CD4-positive, alpha-beta T cell treated with Interleukin-4 for 1 hour (primary cell): Measurements from ENCODE around the gene PLA2R1.

Experiments used
- DNase-seq, 2 donors: peaks; one replicate each; pipeline ENCODE4 v3.0.0-alpha.2; 2020 to 2022

The PLA2R1 gene

DNA sequence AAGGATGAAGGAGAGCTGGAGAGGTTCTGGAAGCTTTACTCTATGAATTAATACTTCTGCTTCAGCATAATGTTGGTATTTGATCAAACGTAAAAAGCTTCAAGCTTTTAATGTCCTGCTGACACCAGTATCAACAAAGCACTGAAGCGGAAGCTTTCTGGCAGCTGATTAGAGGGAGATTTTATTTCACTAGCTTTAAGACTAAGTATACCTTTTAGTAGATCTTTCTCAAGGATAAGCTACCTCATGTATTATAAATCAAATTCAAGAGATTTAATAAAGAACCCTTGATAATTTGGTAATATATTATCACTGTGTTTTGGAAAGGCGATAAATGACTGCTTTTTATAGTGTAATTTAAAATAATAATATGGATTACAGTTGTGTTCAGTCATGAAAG, 136.4 kb downstream of the PLA2R1 start:
- no peak for DNase-seq

DNA sequence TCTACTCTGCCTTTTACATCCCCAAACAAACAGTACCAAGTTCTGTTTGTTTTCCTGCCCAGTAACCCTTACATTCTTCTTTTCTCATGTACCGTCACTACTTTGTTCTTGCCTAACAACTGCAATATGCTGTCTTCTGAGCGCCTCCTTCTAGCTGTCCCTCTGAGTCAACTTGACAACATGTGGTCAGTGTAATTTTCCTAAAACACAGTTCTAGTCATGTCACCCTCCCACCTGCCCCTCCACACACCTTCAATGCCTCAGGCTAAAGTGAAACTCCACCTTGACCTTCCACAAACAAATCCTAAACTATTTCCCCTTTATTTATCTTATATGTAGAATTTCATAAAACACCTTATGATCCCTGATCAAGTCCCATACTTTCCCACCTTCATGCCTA, 139.9 kb downstream of the PLA2R1 start:
- DNase-seq, result no peak

DNA sequence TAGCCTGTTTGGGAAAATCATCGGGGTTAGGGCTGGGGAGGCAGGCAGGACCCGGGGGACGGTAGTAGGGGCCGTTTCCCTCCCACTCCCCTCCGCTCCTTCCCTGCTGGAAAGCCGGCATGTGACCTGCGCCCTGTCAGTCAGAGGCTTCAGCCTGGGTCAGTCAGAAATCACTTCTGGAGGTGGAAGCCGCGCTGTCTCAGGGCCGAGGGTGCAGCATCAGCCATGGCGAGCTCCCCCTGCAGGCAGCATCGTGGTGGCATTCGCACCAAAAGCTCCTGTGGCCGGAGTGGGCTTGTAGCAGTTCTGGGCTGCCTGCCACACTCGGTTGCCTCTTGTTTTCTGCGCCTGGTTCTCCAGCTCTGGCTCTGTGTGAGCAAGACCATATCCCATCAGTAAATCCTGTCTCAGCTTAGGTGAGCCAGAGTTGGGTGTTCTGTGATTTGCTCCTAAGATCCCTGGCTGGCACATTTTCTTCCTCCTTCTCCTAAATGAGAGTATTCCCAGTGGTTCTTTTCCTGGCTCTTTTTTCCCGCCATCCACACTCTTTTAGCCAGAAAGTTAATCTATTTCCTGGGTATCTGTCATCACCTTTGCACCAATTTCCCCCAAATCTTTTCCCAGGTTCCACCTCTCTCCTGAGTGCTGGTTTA, 140.5 kb downstream of the PLA2R1 start:
- DNase-seq, result peak; percentile 67 to 71

DNA sequence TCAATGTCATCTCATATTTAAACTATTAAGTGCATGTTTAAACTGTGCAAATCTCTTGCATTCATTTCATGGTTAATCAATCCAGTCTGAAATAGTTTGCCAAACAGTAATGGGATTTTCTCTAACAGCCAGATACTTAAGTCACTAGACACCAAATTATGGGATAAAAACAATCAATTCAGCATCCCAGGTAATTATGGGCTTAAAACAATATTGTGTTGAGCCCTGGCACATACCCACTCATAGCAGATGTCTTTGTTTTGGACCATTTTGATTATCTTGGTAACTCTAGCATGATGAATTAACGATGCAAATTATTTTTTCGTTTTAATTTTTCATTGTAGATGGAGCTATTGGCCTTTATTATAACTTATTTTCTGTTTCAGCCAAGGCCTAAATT, 145.9 kb downstream of the PLA2R1 start:
- DNase-seq, result no peak

GRCh38 chr2:159913900-159914299, 148.5 kb downstream of the PLA2R1 start:
- DNase-seq, result no peak

GRCh38 chr2:159912580-159912979, 149.8 kb downstream of the PLA2R1 start:
- DNase-seq, result no peak

DNA sequence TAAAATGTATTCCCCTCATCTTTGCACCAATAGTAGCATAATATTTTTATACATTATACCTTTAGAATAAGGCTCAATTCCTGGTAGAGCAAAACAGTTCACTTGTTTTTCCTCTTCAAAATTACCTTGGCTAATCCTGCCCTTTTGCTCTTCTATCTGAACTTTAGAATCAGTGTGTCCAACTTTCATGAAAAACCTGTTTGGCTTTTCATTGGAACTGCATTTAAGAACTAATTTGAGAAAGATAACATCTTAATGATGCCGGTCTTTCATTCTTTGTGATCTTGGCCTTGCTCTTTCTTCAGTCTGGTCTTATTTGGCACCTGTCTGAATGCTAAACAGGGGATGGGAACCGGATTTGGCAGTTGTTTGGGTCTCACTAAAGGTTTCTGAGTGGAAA, 151.5 kb downstream of the PLA2R1 start:
- DNase-seq, result no peak

DNA sequence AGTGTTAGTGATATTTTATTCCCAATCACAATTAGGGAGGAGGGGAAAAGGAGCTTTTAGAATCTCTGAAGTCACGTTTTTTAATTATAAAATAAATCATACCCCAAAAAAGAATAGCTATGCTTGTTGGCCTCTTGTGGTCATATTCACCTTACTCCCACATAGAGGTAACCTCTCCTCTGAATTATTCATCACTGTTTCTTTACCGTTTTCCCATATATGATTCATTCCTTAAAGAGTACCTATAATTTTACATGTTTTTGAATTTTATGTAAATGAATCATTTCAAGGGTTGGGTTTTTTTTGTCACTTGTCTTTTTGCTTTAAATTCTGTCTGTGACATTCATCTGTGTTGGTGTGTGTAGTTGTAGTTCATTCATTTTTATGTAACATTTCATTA, 153.8 kb downstream of the PLA2R1 start:
- no peak for DNase-seq

DNA sequence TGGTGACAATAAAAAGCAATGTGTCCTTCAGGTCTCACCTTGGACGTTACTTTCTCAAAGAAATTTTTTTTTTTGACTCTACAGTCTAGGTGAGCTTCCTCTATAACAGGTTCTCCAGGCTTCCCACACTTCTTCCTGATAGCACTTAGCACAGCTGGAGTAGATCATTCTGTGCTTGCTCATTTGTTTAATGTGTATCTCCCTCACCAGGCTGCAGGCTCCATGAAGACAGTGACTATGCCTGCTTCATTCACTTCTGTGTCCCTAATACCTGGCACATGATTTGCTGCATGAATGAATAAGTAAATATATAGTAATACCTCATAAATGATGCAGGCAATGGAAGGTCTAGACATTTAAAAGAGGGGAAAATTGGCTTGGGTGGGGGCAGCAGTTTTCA, 154.5 kb downstream of the PLA2R1 start:
- DNase-seq, result no peak

- DNase-seq, result no peak
Observed at GRCh38 chr2:159905926-159906714, 156.3 kb downstream of the PLA2R1 start.

DNA sequence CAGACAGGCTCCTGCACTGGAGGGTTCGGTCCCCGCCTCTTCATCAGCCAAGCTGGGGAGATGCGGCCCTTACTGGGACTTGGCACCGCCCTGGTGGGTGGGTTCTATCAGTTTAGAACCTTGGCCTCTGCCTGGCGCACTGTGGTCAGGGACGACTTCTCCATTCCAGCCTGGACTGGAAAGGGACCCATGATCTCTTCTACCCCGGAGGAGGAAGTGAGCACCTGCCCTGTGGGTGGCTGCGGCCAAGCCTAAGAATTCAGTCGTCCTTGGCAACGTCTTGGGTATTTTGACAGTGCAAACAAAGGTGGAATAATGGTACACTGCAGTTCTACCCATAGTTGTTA, 157.5 kb downstream of the PLA2R1 start:
- no peak for DNase-seq

DNA sequence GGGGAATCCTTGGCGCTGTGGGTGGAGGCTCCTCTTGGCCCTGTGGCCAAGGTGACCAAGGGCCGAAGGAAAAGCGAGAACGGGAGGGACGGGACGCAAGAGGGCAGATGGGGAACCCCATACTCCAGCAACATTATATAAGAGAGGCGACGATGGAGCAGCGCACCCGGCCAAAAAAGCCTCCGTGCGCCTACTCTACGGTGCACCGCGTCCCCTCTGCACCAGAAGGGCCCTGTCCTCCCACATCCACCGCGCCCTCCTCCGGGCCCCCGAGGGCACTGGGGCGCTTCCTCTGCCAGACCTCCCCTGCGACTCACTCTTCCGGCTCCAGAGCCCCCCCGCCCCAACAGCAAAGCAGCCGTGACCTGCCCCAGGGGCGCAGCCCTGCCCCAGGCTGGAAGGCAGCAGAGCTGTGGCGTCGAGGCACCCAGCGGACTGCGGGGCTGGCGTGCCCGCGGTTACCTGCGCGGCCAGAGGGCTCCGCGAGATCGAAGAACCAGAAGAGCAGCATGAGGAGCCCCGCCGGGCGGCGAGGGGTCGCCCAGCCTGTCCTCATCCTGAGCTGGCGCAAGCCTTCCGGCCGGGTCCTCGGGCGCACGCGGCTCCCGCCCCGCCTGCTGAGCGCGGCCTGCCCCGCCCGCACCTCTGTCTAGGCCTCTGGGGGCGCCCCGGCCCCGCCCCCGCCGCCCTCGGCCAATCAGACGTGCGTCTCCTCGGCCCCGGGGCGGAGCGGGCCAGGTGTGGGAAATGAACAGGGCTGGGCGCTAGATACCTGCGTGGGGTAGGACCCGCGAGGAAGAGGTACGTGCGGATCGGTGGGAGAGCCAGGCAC, 158.1 kb downstream of the PLA2R1 start, which contains the start of gene LY75:
Gene LY75 (minus strand): TSS at position 630 of the 832 bp plus-strand sequence.
- DNase-seq, result peak; percentile 81 to 85

- DNase-seq, result peak; percentile 71 to 77
Observed at GRCh38 chr2:159903443-159904126, 158.8 kb downstream of the PLA2R1 start.

- DNase-seq, result no peak
Observed at GRCh38 chr2:159902722-159903121, 159.7 kb downstream of the PLA2R1 start.

DNA sequence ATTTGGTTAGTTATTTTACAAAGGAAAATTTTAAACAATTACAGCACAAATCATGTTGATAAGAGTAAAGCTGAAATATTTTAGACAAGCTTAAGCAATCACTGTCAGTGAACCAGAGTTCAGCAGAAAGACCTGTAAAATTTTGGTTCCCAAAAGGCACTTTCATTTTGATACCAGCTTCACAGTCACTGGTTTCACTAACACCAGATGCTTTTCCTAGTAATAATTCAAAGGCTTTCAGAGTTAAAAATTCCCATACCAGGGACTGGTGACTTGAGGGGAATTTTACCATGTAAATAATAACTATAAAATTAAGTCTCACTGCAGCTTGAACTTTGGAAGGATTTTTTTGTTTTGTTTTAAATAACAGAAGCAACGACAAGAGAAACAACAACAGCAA, 162.1 kb downstream of the PLA2R1 start:
- no peak for DNase-seq

GRCh38 chr2:159898441-159898840, 164.0 kb downstream of the PLA2R1 start:
- no peak for DNase-seq

- no peak for DNase-seq
Observed at GRCh38 chr2:159897720-159898119, 164.7 kb downstream of the PLA2R1 start.

- no peak for DNase-seq
Observed at GRCh38 chr2:159897081-159897480, 165.3 kb downstream of the PLA2R1 start.

DNA sequence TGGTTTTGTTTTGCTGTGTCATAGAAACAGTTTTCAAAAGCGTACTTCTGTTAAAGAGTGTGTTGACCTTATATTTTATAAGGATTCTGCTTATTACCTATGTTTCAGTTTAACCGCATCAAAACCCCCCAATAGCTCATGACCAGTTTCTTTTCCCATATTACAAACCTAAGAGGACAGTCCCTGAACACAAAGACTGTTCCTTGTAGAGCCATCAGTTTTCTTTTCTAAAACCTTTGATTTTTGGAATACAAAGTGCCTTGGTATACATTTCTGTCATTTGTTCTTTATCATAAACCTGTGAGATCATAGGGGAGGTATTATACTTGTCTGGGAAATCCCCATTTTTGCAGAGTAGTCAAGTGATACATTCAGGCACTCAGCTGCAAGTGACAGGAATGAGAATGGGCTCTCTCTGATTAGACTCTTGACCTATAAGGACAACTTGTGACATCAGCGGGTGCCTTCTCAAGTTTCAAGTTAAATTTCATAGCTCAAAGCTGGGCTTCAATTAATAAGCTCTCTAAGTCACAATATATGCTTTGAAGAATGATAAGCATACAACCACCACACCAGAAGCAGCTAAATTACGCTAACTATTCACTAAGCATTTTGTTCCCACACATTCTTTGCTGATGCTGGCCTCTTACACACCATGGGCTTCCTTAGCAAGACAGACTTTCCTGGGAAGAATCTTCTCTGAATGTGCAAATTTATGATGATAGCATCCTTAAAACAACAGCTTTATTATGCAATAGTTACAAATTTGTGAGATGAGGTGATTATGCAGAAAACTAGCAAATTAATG, 167.0 kb downstream of the PLA2R1 start:
- DNase-seq, result no peak

GRCh38 chr2:159894145-159894838, 168.1 kb downstream of the PLA2R1 start:
- no peak for DNase-seq

- no peak for DNase-seq
Observed at GRCh38 chr2:159892990-159893810, 169.2 kb downstream of the PLA2R1 start.
